ENCODE measurements around the gene LRRC15.

Gene LRRC15

GRCh38 chr3:194364652-194365434, 4.7 kb downstream of the LRRC15 start:
- in situ Hi-C loops (cut with MboI; ENCODE audit: low sequenced_read_pairs): no loop called here

- in situ Hi-C loops (cut with MboI; ENCODE audit: low sequenced_read_pairs): no loop called here
Observed at GRCh38 chr3:194364314-194364651, 5.3 kb downstream of the LRRC15 start.

- in situ Hi-C loops (cut with MboI; ENCODE audit: low sequenced_read_pairs): no loop called here
Observed at GRCh38 chr3:194360568-194360967, 9.0 kb downstream of the LRRC15 start.

GRCh38 chr3:194357681-194358080, 11.9 kb downstream of the LRRC15 start:
- in situ Hi-C loops (cut with MboI; ENCODE audit: low sequenced_read_pairs): no loop called here

- in situ Hi-C loops (cut with MboI; ENCODE audit: low sequenced_read_pairs): no loop called here
Observed at GRCh38 chr3:194355379-194355778, 14.2 kb downstream of the LRRC15 start.

GRCh38 chr3:194354315-194354714, 15.2 kb downstream of the LRRC15 start:
- in situ Hi-C loops (cut with MboI; ENCODE audit: low sequenced_read_pairs): no loop called here

- in situ Hi-C loops (cut with MboI; ENCODE audit: low sequenced_read_pairs): no loop called here
Observed at GRCh38 chr3:194352667-194353246, 16.8 kb downstream of the LRRC15 start.

- in situ Hi-C loops (cut with MboI; ENCODE audit: low sequenced_read_pairs): no loop called here
Observed at GRCh38 chr3:194351952-194352536, 17.5 kb downstream of the LRRC15 start.

GRCh38 chr3:194351080-194351672, 18.4 kb downstream of the LRRC15 start, which contains the start of gene CPN2:
Gene CPN2, minus strand, starts transcription at chr3:194351328. Its CDS starts 8,626 bp downstream, at chr3:194342702.
- in situ Hi-C loops (cut with MboI; ENCODE audit: low sequenced_read_pairs): no loop called here

- in situ Hi-C loops (cut with MboI; ENCODE audit: low sequenced_read_pairs): no loop called here
Observed at GRCh38 chr3:194350726-194351071, 18.8 kb downstream of the LRRC15 start.

- in situ Hi-C loops (cut with MboI; ENCODE audit: low sequenced_read_pairs): no loop called here
Observed at GRCh38 chr3:194348354-194348753, 21.2 kb downstream of the LRRC15 start.

GRCh38 chr3:194346621-194347020, 22.9 kb downstream of the LRRC15 start:
- in situ Hi-C loops (cut with MboI; ENCODE audit: low sequenced_read_pairs): no loop called here

- in situ Hi-C loops (cut with MboI; ENCODE audit: low sequenced_read_pairs): no loop called here
Observed at GRCh38 chr3:194346035-194346434, 23.5 kb downstream of the LRRC15 start.

- in situ Hi-C loops (cut with MboI; ENCODE audit: low sequenced_read_pairs): no loop called here
Observed at GRCh38 chr3:194344012-194344411, 25.5 kb downstream of the LRRC15 start.

- in situ Hi-C loops (cut with MboI; ENCODE audit: low sequenced_read_pairs): no loop called here
Observed at GRCh38 chr3:194343561-194343893, 26.0 kb downstream of the LRRC15 start.

- in situ Hi-C loops (cut with MboI; ENCODE audit: low sequenced_read_pairs): no loop called here
Observed at GRCh38 chr3:194342861-194343560, 26.5 kb downstream of the LRRC15 start.

GRCh38 chr3:194340757-194341400, 28.7 kb downstream of the LRRC15 start:
- in situ Hi-C loops (cut with MboI; ENCODE audit: low sequenced_read_pairs): no loop called here

- in situ Hi-C loops (cut with MboI; ENCODE audit: low sequenced_read_pairs): no loop called here
Observed at GRCh38 chr3:194339840-194340239, 29.7 kb downstream of the LRRC15 start.

GRCh38 chr3:194339356-194339755, 30.2 kb downstream of the LRRC15 start:
- in situ Hi-C loops (cut with MboI; ENCODE audit: low sequenced_read_pairs): no loop called here

- in situ Hi-C loops (cut with MboI; ENCODE audit: low sequenced_read_pairs): no loop called here
Observed at GRCh38 chr3:194337965-194338753, 31.4 kb downstream of the LRRC15 start.

Measured in HL-60/S4 treated with phorbol 12-myristate 13-acetate at 8.2 ng/mL for 4 days and 3 days (cell line).